ENCODE results near the gene GPR3. TPM values are rescaled to one million over a fixed set of nuclear protein-coding genes. Genes with fewer than 3 reads are reported as not detected.

Gene GPR3
- total RNA-seq, 1 experiment from 2014 or later, result 1.1 TPM

GRCh38 chr1:27358038-27358927 lies 34.1 kb upstream of the GPR3 start:
- no peak for DNase-seq (ENCODE audit: extremely low read depth, low read depth)

DNA sequence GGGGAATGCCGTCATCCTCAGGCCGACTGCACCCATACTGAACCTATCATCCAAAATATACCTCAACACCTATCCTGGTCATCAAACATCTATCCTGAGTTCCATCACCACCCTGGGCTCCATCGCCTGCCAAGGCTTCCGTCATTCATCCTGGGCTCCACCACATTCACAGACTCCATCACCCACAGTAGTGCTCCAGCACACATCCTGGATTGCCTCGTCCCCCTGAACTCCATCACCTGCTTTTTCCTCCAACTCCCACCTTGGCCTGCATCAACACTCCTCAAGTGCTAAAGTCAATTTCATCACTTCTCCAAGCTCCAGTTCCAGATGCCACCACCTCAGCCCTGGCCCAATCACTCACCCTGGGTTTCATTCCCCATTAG lies 33.5 kb upstream of the GPR3 start:
- DNase-seq (ENCODE audit: extremely low read depth, low read depth), result no peak

DNA sequence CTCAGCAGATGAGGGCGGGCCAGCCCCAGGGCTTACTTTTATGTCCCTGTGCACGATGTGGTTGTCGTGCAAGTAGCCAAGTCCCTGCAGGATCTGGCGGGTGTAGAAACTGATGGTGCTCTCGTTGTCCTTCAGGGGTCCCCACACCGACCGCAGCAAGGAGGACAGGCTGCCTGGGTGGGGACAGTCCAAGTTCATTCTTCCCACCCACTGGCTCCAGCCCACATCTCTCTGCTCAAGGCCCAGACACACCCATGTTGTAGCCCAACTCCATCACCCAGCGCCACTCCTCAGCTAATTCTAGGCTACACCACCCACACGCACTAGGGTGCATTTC lies 32.6 kb upstream of the GPR3 start:
- no peak for DNase-seq (ENCODE audit: extremely low read depth, low read depth)

GRCh38 chr1:27360159-27361043 lies 32.0 kb upstream of the GPR3 start:
- no peak for DNase-seq (ENCODE audit: extremely low read depth, low read depth)

DNA sequence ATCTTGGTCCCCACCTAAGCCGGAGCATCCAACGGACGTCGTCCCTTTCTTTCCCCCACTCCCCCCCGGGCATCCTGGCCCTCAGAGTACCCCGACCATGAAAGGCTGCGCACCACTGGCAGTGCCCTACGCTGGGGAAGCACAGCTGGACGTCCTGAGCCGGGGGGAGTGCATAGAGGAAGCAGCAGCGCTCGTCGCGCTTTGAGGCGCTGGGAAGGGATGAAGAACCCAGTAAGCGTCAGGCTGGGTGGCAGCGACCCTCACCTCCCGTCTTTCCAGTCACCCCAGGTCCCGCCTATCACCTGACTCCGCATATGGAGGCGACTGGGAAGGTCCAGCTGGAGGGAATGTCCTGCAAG lies 31.4 kb upstream of the GPR3 start:
- no peak for DNase-seq (ENCODE audit: extremely low read depth, low read depth)

- DNase-seq (ENCODE audit: extremely low read depth, low read depth), result no peak
Measured at GRCh38 chr1:27361553-27361952, 30.9 kb upstream of the GPR3 start.

DNA sequence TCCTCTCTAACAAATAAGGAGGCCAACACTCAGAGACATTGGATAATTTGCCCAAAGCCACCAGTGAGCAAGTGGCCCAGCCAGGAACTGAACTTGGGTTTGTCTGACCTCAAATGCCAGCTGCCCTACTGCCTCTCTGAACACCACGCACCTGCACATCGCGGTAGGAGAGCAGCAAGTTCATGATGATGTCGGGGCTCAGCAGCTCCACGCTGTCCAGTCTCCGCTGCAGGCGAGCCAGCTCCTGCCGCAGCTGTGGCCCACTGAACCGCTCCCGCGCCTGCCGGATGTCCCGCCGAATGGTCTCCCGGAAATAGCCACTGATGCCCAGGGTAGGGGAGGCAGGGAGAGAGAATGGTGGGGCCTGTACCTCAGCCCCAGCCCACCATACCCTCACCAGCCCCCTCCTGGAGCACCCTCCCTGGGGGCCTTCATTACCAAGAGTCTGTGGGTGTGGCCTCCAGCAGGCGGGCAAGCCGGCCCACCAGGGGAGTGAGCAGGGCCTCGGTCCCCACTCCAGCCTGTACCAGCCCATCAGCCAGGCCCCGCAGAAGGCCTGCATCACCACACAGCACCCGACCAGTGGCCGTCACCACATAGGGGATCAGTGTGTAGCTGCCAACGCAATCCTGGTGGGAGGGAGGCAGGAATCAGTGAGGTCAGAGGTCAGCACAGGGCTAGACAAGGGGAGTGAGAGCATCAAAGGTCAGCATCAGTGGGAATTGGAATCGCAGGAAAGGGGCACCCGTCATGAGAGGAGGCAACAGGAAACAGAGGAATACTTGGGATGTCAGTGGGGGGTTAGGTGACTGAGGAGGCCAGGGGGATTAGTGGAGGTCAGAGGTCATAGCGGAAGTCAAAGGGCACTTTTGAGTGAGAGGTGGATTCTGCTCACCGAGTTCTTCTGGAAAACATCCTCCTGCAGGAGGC lies 28.4 kb upstream of the GPR3 start:
- DNase-seq (ENCODE audit: extremely low read depth, low read depth), result no peak

DNA sequence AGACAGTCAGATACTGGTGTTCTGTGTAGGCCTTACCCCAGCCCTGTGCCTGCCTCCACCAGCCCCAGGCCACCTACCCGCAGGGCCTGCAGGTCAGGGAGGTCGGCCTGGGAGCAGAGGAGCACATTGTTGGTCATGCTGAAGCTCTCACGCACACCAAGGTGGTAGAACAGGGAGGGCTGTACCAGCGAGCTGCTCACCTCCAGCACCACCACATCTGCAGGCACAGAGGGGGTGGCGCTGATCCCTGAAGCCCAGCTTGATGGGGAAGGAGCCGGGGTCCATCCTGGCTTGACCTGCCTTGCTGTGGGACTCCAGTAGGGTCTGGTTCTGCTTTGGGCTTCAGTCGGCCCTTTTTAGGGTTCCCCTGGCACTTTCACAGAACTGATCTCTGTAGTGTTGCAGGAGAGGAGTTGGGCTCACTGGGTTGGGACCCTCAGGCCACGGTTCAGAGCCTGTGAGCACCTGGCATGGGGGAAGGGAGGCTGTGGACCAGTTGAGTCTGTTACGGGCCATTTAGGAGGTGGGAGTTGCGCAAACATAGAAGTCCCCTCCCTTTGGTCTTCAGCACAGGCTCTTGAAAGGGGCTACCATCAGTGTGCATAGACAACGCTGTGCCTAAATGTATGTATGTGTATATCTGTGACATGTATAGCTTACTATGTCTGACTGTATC lies 27.6 kb upstream of the GPR3 start:
- no peak for DNase-seq (ENCODE audit: extremely low read depth, low read depth)

- DNase-seq (ENCODE audit: extremely low read depth, low read depth), result peak; percentile 81
Measured at GRCh38 chr1:27365372-27366112, 26.9 kb upstream of the GPR3 start.

GRCh38 chr1:27366113-27366410 lies 26.4 kb upstream of the GPR3 start:
- peak; percentile 59 for DNase-seq (ENCODE audit: extremely low read depth, low read depth)

GRCh38 chr1:27366411-27367159 lies 25.8 kb upstream of the GPR3 start, which contains the start of gene MAP3K6:
Gene MAP3K6 (minus strand): TSS chr1:27366961. CDS start chr1:27366597, 364 bp downstream.
- peak; percentile 45 for DNase-seq (ENCODE audit: extremely low read depth, low read depth)

- no peak for DNase-seq (ENCODE audit: extremely low read depth, low read depth)
Measured at GRCh38 chr1:27367160-27367650, 25.2 kb upstream of the GPR3 start.

- no peak for DNase-seq (ENCODE audit: extremely low read depth, low read depth)
Measured at GRCh38 chr1:27368869-27369582, 23.4 kb upstream of the GPR3 start.

DNA sequence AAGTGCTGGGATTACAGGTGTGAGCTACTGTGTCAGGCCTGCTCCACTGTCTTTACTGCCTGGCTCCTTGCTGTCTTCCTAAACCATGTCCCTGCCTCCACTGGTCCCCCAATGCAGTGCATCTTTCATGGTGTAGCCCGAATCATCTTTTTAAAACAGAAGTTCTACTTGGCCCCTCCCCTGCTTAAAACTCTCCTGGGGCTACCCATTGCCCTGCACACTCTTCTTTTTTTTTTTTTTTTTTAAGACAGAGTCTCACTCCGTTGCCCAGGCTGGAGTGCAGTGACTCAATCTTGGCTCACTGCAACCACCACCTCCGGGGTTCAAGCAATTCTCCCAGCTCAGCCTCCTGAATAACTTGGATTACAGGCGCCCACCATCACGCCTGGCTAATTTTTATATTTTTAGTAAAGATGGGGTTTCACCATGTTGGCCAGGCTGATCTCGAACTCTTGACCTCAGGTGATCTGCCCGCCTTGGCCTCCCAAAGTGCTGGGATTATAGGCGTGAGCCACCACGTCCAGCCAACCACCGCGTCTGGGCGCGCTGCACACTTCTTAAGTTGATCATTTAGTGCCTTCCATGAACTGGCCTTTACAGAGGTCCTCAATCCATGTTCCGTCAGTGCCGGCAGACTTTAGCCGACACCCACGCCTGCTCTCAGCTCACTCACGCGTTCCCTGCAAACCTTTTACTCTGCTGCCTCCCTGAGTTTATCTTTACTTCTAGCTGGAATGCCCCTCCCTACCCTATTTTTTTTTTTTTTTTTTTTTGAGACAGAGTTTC lies 20.2 kb upstream of the GPR3 start:
- DNase-seq (ENCODE audit: extremely low read depth, low read depth), result no peak

DNA sequence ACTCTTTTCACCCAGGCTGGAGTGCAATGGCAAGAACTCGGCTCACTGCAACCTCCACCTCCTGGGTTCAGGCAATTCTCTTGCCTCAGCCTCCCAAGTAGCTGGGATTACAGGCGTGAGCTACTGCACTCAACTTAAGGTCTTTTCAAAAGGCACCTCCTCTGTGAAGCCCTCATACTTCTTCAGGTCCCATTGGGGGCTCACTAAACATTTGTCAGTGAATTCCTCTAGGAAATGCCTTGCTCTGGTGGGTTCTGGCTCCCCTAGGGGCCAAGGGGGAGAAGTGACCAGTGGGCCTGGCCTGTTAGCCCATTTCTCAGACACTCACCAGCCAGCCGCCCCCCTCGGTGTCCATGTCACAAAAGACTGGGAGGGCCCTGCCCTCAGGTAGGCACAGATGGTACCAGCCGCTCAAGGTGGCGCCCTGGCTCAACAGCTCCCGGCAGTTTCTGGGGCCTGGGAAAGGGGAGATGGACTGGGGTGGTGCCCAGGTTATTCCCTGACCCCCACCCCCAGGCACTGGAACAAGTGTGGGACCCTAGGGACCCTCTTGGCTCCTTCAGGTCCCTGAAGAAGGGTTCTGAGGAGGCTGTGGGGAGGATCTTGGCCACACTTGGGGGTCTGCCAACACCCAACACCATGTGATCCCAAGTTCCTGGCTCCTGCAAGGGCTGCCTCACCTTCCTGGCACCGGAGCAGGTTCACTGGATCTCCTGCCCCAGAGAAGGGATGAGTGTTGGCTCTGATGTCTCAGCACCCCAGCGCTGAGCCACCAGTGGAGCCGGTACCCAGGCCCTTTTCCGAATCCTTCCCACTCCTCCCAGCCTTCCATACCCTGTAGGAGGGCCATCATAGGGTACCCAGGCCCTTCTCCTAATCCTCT lies 19.4 kb upstream of the GPR3 start:
- DNase-seq (ENCODE audit: extremely low read depth, low read depth), result no peak

DNA sequence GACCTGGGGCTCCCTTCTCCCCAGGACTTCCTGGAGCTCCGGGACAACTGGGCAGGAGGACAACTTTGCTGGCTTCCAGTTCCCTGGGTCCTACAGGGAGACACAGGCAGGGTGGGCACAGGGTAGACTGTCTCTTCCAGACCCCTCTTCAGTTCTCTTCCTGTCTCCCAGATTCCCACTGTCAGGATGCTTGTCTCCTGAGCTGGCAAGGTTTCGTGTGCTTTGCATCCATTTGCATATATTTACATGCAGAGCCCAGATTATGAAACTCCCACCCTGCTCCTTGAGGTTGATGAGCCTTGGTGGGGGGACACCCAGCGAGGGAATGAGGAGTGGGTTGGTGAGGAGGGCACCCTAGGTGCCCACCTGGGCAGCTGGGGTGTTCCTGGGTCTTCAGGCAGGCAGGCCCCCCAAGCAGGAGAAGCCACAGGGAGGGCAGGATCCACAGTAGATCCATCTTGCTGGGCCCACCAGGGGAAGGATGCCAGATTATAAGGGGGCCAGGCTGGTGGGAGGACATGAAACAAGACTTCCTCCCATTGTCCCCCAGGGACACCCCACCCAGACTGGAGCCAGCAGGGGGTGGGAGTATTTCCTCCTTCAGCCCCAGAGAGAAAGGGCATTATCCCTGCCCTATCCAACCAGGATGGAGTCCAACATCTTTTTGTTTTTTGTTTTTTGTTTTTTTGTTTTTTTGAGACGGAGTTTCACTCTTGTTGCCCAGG lies 17.9 kb upstream of the GPR3 start, which contains the start of gene FCN3:
TSS of gene FCN3 (minus strand) at position 463 of the 725 bp plus-strand sequence. CDS start at position 457, 6 bp downstream.
- no peak for DNase-seq (ENCODE audit: extremely low read depth, low read depth)

All from NCI-H460 (cell line).